ENCODE data around the gene AP1AR. TPM values are rescaled to one million over a fixed set of nuclear protein-coding genes. Genes with fewer than 3 reads are reported as not detected.

The AP1AR gene
- total and polyA plus RNA-seq, 2 of the 8 experiments (the other 6 are each of a cell fraction or from before 2014, with no cell fraction given) = 5.3 to 27.7 TPM

- H3K79me2 ChIP-seq (ENCODE audit: control insufficient read depth in 1 of 2, insufficient read depth in 2 of 2, low read length in 2 of 2) = no peaks in the 10 kb centered on the region
- FAIRE-seq = no peak
Measured at GRCh38 chr4:112276113-112276512, 44.5 kb downstream of the AP1AR start.

More at GRCh38 chr4:112276113-112276512, 44.5 kb downstream of the AP1AR start:
- Histone ChIP-seq H3K4me1 (replicated peaks in 1 of 4; ENCODE audit: control insufficient read depth in 3 of 4, insufficient read depth in 4 of 4, low read length in 3 of 4) (peaks cover 2 to 7% (median 3%) of the 10 kb centered on the region in 4 experiments; a peak in 5 of 7 replicates), H3K4me3 (ENCODE audit: extremely low read depth in 1 of 4, insufficient read depth in 2 of 4, low read depth in 3 of 4, low read length in 4 of 4) (no peak overlapping the region), H3K14ac (ENCODE audit: insufficient read length) (no peak overlapping the region), H3K27me3 (replicated peaks in 1 of 4; ENCODE audit: control insufficient read depth in 3 of 4, extremely low read depth in 1 of 4, insufficient read depth in 3 of 4, low read length in 3 of 4) (no peaks in the 10 kb centered on the region), H4K5ac (ENCODE audit: insufficient read length, low read depth, low read length) (no peak overlapping the region), H2BK5ac (ENCODE audit: low read depth, low read length) (no peak overlapping the region), H3K56ac (replicated peaks; ENCODE audit: insufficient read length, low read depth, low read length) (no peak overlapping the region), H2BK120ac (replicated peaks; ENCODE audit: low read depth, low read length) (no peak overlapping the region), H3K4me2 (ENCODE audit: insufficient read depth in 1 of 2, low read depth in 2 of 2, low read length in 2 of 2) (no peak overlapping the region), H3K23me2 (ENCODE audit: low read depth, low read length) (no peaks in the 10 kb centered on the region), H3K4ac (replicated peaks; ENCODE audit: insufficient read length, low read depth, low read length) (no peak overlapping the region), H3K9me3 (ENCODE audit: insufficient read depth in 2 of 2, low read depth in 1 of 2, low read length in 1 of 2) (no peaks in the 10 kb centered on the region), H4K91ac (replicated peaks; ENCODE audit: insufficient read length, low read length) (no peak overlapping the region), H2BK12ac (ENCODE audit: low read depth, low read length) (no peak overlapping the region), H3K18ac (ENCODE audit: extremely low read depth, low read length) (no peak overlapping the region), H3K9ac (replicated peaks in 1 of 4; ENCODE audit: extremely low read depth in 1 of 4, low read depth in 3 of 4, low read length in 3 of 4) (no peak overlapping the region), H4K8ac (ENCODE audit: extremely low read depth, insufficient read depth, low read length) (no peak overlapping the region), H2BK15ac (ENCODE audit: low read length) (no peak overlapping the region), H3K79me1 (ENCODE audit: low read depth, low read length) (no peaks in the 10 kb centered on the region), H3K27ac (ENCODE audit: low read depth, low read length) (no peak overlapping the region), H2BK20ac (ENCODE audit: low read length) (no peak overlapping the region), H2AFZ (ENCODE audit: low read length) (no peak overlapping the region), H3K36me3 (ENCODE audit: control insufficient read depth in 2 of 4, insufficient read depth in 4 of 4, low read length in 3 of 4) (no peaks in the 10 kb centered on the region), H4K20me1 (replicated peaks in 1 of 2; ENCODE audit: control insufficient read depth in 1 of 2, insufficient read depth in 2 of 2, low read length in 2 of 2) (no peaks in the 10 kb centered on the region), H2AK5ac (ENCODE audit: low read depth, low read length) (no peak overlapping the region), H3K23ac (ENCODE audit: insufficient read length) (no peak overlapping the region)
- POLR2A ChIA-PET (ENCODE audit: partially characterized antibody) = interaction anchor here (0.5 to 1.8 kb wide), 3 partner anchors 9 to 10 kb away, joined by 3 to 5 read pairs (median 4); partner anchors contain the start of gene TIFA
- TF ChIP-seq SIN3A (conservative IDR thresholded peaks at IDR 0.05 in 1 of 2, IDR thresholded peaks at IDR 0.05 in 1 of 2; ENCODE audit: low read depth in 1 of 2, low read length in 2 of 2) = no peak
- TF ChIP-seq KDM1A (IDR thresholded peaks at IDR 0.05; ENCODE audit: borderline replicate concordance, low read length) = no peak
- no peak for TF ChIP-seq TAF7 (optimal IDR thresholded peaks at IDR 0.05; ENCODE audit: borderline replicate concordance, low read depth, low read length)
- no peak for TF ChIP-seq CHD2 (IDR thresholded peaks at IDR 0.05; ENCODE audit: low read length)
- TF ChIP-seq SIX5 (IDR thresholded peaks at IDR 0.05; ENCODE audit: low read depth, low read length) = no peak
- no peak for TF ChIP-seq CTBP2 (IDR thresholded peaks at IDR 0.05; ENCODE audit: borderline replicate concordance, insufficient read depth, insufficient read length, low read length)
- no peak for TF ChIP-seq CTCF (IDR thresholded peaks at IDR 0.05; ENCODE audit: control extremely low read depth in 1 of 3, insufficient read depth in 1 of 3, low read depth in 1 of 3, low read length in 3 of 3)
- TF ChIP-seq CEBPB (IDR thresholded peaks at IDR 0.05; ENCODE audit: low read depth, low read length) = no peak
- TF ChIP-seq SP2 (IDR thresholded peaks at IDR 0.05; ENCODE audit: low read length) = no peak
- no peak for TF ChIP-seq NRF1 (IDR thresholded peaks at IDR 0.05; ENCODE audit: low read depth, low read length)
- no peak for TF ChIP-seq EZH2 (IDR thresholded peaks at IDR 0.05; ENCODE audit: low read depth, low read length, severe bottlenecking)
- TF ChIP-seq KDM5A (IDR thresholded peaks at IDR 0.05; ENCODE audit: low read length) = no peak
- CTCF ChIA-PET (ENCODE audit: partially characterized antibody) = no interaction called here
- DNase-seq (ENCODE audit: low read depth in 1 of 2, low spot score in 2 of 2) = no peak
- 93% methylated on average over 3 of the region's 3 CpGs; no CpG with 5 or more reads in 1 of the 2 experiments for WGBS, 2 experiments (ENCODE audit: extremely low coverage in 1 of 2, insufficient coverage in 1 of 2, insufficient read length in 1 of 2, insufficient replicate concordance in 2 of 2, low coverage in 1 of 2, low lambda C conversion rate in 2 of 2, missing lambda C conversion rate in 1 of 2)
